ENCODE data around the gene MED15.

MED15 gene

GRCh38 chr22:20630873-20631617, 123.6 kb downstream of the MED15 start:
- no peak for DNase-seq

DNA sequence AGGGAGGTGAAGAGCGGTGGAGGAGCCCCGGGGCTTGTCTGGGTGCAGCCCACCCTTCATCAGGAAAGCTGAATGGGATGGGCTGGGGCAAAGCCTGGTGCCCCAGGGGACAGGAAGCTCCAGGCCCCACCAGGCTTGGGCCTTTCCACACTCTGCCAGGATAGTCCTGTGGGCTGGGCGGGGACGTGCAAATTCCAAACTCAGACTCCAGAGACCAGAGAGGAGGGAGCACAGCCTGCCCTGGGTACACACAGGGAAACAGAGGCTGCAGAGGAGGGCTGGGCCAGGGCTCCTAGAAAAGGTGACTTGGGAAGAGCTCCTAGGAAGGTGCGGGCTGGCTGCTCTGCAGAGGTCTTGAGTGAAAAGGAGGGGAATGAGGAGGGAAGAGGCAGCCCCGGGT, 124.7 kb downstream of the MED15 start:
- DNase-seq: no peak

DNA sequence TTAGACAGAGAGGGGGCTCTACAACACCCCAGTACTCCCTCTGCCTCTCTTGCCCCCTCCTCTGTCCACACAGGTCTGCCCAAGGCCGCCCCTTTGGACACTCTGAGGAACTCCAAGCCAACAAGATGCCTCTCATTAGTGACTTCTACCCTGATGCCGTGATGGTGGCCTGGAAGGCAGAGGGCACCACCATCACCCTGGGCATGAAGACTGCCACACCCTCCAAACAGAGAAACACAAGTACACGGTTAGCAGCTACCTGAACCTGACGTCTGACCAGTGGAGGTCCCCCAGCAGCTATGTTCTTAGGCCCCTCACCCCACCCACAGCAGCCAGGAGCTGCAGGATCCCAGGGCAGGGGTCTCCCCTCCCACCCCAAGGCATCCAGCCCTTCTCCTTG, 125.1 kb downstream of the MED15 start:
- DNase-seq: no peak

DNA sequence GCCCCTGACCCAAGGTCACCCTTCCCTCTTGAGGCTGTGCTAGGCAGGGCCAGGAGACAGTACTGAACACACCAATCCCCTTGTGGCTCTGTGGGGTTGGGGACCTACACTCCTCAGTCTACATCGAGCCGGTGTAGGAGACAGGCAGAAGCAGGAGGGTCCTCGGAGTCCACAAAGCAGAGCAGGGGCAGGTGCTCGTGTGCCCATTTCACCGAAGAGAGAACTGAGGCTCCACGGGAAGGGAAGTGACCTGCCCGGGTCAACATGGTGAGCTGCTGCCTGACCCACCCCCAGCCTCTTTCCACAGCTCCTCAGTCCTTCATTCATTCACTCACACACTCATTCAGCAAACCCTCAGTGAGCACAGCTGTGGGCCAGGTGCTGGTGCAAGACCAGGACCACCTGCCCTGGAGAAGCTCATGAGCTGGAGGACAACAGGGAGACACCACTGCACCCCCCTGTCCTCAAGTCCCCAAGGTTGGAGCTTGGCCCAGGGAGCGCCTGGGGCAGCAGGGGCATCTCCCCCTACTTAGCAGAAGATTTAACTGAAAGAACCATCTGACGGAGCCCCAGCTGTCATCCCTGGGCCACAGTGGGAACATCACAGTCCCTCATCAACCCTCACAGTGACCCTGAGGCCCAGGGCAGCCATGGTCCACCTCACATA, 127.3 kb downstream of the MED15 start:
- DNase-seq: no peak

DNA sequence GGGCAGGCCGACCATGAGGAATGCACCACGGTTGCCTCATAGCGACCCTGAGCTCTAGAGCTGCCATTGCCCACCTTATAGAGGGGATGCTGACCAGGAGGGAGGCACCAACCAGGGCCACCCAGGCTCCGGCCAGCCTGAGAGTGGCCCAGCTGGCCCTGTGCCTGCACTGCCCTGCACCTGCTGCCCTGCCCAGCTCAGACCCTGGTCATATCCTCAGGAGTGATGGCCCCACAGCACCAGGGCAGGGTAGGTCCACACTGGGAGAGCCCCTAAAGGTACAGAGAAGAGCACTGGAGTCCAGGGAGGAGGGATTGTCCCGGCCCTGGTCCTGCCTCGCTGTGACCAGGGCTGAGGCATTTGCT, 127.8 kb downstream of the MED15 start:
- DNase-seq: no peak

DNA sequence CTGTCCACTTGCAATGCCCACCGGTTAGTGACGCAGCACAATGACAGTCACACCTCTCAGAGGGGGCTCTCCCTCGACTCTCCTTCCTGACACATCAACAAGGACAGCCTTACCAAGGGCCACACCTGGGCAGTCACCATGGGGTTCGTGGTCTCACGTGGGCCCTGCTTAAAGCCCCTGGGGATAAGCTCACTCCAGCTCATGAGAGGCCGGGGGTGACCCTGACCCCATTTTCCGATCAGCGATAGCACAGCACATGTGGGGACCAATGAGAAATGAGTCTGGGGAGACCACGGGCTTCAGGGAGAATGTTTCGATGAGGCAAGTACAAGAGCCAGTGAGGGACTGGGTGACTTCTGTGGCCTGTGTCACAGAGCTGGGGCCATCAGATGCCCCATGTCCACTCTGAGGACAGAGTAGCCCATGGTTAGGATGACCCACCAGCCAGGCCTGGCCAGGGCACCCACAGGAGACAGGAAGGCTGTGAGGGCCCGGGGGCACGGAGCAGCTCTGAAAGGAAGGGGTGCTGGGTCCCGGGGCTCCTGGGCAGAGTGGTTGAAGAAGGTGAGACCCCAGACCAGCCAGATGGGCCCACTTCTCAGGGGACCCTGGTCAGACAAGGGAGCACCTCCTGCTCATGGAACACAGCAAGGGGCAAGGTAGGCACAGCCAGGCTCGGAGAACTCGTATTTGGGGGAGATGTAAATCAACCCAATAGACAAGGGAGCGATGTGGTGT, 128.8 kb downstream of the MED15 start:
- DNase-seq: no peak

- DNase-seq: no peak
Observed at GRCh38 chr22:20636945-20637344, 129.5 kb downstream of the MED15 start.

All from midbrain (tissue), 1 donor.